ENCODE results near the gene SELL. TPM values are rescaled to one million over a fixed set of nuclear protein-coding genes. Genes with fewer than 3 reads are reported as not detected.
"Not testable (repeated sequence)": the region's sequence is repeated elsewhere in the genome, so short reads cannot be mapped to it uniquely, and the experiment has no call there.

SELL gene
- polyA plus RNA-seq, 1 donor, result 2.6 TPM

GRCh38 chr1:169667227-169667639, 44.2 kb downstream of the SELL start:
- not testable (repeated sequence) for DNase-seq

DNA sequence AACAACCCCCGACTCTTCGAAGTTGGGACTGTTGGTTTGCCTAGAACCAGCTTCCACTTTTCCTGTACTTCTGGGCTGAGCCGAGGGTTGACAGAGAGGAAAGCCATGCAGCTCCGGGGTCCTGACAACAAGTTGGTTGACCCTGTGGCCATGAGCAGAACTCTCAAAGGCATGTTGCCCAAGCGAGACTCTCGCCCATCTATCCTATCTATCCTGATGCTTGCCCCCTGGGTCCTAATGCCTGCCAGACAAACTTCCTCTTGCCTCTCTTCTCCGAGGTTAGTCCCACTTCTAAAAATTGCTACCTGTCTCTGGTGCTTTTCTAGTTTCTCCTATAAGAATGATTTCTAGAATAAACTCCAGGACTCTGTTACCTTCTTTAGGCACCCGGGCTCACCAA, 48.7 kb downstream of the SELL start:
- not testable (repeated sequence) for DNase-seq

GRCh38 chr1:169661066-169661465, 50.4 kb downstream of the SELL start:
- not testable (repeated sequence) for DNase-seq

DNA sequence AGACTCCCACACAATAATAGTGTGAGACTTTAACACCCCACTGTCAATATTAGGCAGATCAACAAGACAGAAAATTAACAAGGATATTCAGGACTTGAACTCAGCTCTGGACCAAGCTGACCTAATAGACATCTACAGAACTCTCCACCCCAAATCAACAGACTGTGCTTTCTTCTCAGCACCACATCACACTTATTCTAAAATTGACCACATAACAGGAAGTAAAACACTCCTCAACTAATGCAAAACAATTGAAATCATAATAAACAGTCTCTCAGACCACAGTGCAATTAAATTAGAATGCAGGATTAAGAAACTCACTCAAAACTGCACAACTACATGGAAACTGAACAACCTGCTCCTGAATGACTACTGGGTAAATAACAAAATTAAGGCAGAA, 52.6 kb downstream of the SELL start:
- not testable (repeated sequence) for DNase-seq

- no peak for DNase-seq
Observed at GRCh38 chr1:169653873-169654272, 57.5 kb downstream of the SELL start.

- DNase-seq, result no peak
Observed at GRCh38 chr1:169651035-169651434, 60.4 kb downstream of the SELL start.

GRCh38 chr1:169650551-169650950, 60.9 kb downstream of the SELL start:
- DNase-seq, result no peak

- DNase-seq, result no peak
Observed at GRCh38 chr1:169648709-169649108, 62.7 kb downstream of the SELL start.

- DNase-seq, result no peak
Observed at GRCh38 chr1:169648187-169648586, 63.2 kb downstream of the SELL start.

DNA sequence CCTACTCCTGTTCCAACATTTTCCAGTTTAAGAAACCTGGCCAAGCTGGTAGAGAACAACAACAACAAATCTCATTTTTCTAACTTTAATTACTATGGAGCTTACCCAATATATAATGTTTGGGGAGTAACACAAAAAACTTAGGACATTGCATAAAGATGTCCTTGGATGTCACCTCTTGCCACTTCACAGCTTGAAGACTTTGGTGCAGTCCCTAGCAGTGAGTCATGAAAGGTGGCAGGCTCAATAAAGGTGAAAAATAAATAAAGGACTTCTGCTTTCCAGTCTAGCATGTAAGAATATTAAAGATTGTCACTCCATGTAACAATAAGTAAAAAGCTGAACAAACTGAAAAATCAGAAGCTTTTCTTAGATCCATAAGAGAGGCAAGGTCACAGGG, 63.9 kb downstream of the SELL start:
- no peak for DNase-seq

DNA sequence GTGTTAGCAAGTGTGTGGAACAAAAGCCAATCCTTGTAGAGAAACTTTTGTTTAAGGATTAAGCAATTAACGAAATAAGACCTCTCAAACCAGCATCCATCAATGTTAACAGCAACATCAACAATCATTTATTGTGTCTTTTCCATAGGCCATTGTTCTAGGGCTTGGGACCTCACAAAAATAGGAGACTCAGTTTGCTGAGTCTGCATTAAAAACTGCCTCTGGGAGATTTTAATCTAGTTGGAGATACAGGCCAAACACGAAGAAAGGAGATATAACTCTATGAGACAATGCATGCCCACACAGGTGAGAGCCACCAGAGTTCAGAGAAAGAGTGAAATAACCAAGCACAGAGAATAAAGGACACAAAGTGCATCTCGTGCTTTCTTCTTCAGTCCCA, 67.1 kb downstream of the SELL start:
- no peak for DNase-seq

Other genes starting within 250 kb of the SELL start
- gene SLC19A2, start 225.7 kb downstream of the SELL start, polyA plus RNA-seq (ENCODE audit: insufficient read length), result 6.4 TPM
- gene F5, start 125.1 kb downstream of the SELL start, polyA plus RNA-seq (ENCODE audit: insufficient read length), result 0.26 TPM
- 0.76 TPM for gene SELP, start 81.5 kb downstream of the SELL start, polyA plus RNA-seq (ENCODE audit: insufficient read length)
- gene SELE, start 22.5 kb upstream of the SELL start, polyA plus RNA-seq (ENCODE audit: insufficient read length), result 1.3 TPM
- gene METTL18, start 83.3 kb upstream of the SELL start, polyA plus RNA-seq (ENCODE audit: insufficient read length), result 6.4 TPM
- 10.6 TPM for gene SCYL3, start 182.3 kb upstream of the SELL start, polyA plus RNA-seq (ENCODE audit: insufficient read length)